ENCODE results near the gene NPR1.

- TF ChIP-seq YY1 (IDR thresholded peaks at IDR 0.05; ENCODE audit: insufficient read depth, insufficient read length) (no peak), SUZ12 (IDR thresholded peaks at IDR 0.05; ENCODE audit: extremely low read depth, insufficient read depth, insufficient read length) (no peak)
Measured at GRCh38 chr1:153669606-153670005, 8.9 kb upstream of the NPR1 start.
